Measurements from ENCODE around the gene USP12. TPM values are rescaled to one million over a fixed set of nuclear protein-coding genes. Genes with fewer than 3 reads are reported as not detected.
A peak's percentile ranks its signal among the peaks of the same experiment; 100 is the strongest.

USP12 gene
- total RNA-seq, 1 donor: 28.2 TPM

DNA sequence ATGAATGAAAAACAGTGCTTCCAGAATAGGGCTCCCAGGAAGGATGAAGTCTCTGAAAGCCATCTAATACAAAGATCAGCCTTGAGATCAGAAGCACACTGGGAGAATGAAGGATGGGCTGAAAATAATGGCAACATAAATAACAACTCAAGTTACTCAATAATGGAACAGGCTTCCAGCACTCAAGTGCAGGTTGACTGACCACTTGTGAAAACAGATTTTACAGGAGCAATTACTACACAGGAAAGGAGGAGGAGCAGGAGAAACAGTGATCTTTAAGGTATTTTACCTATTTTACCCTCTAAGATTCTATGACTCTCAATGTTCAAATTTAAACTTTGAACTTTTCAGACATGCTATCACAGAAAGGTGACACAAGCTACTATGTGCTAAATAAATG, 106.0 kb downstream of the USP12 start:
- DNase-seq (ENCODE audit: low read depth): no peak
- H3K4me3 ChIP-seq (ENCODE audit: low read depth, low read length): no peak overlapping the region
- no peak for TF ChIP-seq CTCF (IDR thresholded peaks at IDR 0.05; ENCODE audit: insufficient read depth, low read length)

DNA sequence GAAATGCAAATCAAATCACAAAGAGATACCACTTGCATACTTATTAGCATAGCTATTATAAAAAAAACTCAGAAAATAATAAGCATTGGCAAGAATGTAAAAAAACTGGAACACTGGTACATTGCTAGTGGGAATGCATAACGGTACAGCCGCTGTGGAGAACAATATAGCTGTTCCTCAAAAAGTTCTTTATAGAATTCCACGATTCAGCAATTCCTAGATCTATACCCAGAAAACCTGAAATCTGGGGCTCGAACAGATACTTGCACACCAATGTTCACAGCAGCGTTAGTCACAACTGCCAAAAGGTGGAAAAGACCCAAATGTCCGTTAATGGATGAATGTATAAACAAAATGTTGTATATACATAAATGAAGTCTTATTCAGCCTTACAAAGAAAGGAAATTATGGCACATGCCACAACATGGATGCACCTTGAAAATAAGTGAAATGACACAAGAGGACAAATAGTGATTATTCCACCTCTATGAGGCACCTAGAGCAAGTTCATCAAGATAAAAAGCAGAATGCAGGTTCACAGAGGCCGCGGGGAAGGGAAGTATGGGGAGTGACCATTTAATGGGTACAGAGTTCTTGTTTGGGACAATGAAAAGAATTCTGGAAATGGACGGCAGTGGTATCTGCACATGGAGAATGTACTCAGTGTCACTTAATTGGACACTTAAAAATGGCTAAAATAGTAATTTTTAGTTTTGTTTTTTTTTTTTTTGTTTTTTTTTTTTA, 107.2 kb downstream of the USP12 start:
- no peak for DNase-seq (ENCODE audit: low read depth)
- no peak overlapping the region for H3K4me3 ChIP-seq (ENCODE audit: low read depth, low read length)
- no peak for TF ChIP-seq CTCF (IDR thresholded peaks at IDR 0.05; ENCODE audit: insufficient read depth, low read length)

- no peak for DNase-seq (ENCODE audit: low read depth)
- H3K4me3 ChIP-seq (ENCODE audit: low read depth, low read length): no peak overlapping the region
- no peak for TF ChIP-seq CTCF (IDR thresholded peaks at IDR 0.05; ENCODE audit: insufficient read depth, low read length)
Observed at GRCh38 chr13:27057817-27058216, 113.8 kb downstream of the USP12 start.

DNA sequence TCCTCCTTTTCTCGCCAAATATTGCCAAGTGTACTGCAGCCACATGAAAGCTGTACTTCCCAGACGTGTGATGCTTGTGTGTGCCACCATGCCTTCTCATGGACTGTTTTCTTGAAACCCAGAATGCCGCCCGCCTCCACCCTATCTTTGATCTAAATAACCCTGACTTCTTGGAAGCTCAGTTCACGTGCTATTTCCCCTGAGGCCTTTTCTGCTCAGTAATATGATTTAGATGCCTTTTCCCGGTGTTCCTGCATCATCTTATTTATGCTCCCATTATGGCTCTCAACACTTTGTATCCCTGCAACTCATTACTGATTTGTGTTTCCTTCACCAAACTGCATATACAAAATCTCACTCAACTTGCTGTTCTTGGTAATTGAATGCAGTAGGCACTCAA, 116.1 kb downstream of the USP12 start:
- no peak for DNase-seq (ENCODE audit: low read depth)
- TF ChIP-seq CTCF (IDR thresholded peaks at IDR 0.05; ENCODE audit: insufficient read depth, low read length): no peak
- H3K4me3 ChIP-seq (ENCODE audit: low read depth, low read length): no peak overlapping the region

DNA sequence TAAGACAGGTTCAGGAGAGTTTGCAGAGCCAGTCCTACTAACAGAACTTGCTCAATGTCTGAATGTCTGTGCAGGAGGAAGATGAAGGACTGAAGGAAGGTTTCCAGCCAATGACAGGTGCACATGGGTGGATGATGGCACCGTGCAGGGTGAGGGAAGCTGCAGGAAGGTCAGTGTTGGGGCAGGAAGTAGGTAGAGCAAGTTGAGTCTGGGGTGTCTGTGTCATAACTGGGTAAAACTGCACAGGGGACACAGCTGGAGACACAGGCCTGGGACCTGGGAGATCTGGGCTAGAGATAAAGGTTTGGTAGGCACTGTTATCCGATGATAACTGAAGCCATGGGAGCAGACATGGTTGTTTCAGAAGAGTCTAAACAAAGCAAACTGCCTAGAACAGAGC, 116.9 kb downstream of the USP12 start:
- no peak overlapping the region for H3K4me3 ChIP-seq (ENCODE audit: low read depth, low read length)
- TF ChIP-seq CTCF (IDR thresholded peaks at IDR 0.05; ENCODE audit: insufficient read depth, low read length): no peak
- DNase-seq (ENCODE audit: low read depth): no peak

- TF ChIP-seq CTCF (IDR thresholded peaks at IDR 0.05; ENCODE audit: insufficient read depth, low read length): no peak
- DNase-seq (ENCODE audit: low read depth): peak; percentile 84
- H3K4me3 ChIP-seq (ENCODE audit: low read depth, low read length): no peak overlapping the region
Observed at GRCh38 chr13:27053902-27054595, 117.6 kb downstream of the USP12 start.

Data from fibroblast of the aortic adventitia (primary cell).